ENCODE data around the gene ZNRF3. TPM values are rescaled to one million over a fixed set of nuclear protein-coding genes. Genes with fewer than 3 reads are reported as not detected.

Gene ZNRF3
- total and polyA plus RNA-seq, 2 experiments from 2014 or later, result 0.56 to 3.9 TPM

DNA sequence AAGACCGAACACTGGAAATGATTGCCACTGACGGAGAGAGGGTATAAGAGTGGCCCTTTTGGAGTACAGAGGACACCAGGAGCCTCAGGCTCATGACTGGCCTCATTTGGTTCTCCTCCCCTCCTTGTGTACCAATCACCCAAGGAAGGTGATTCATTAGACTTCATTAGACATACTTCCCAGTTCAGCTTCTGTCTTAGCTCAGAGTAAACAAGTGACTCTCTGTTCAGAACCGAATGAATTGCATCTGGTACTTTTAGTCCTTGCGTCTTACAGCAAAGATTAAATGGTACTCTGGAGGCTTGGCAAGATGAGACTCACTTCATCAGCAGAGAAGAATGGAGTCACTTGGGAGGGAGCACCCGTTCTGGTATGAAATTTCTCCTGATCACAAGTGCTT lies 75.2 kb downstream of the ZNRF3 start:
- TF ChIP-seq EZH2 (IDR thresholded peaks at IDR 0.05; ENCODE audit: insufficient read depth, poor library complexity, severe bottlenecking), result no peak
- TF ChIP-seq EZH2phosphoT487 (IDR thresholded peaks at IDR 0.05; ENCODE audit: insufficient read depth, low read depth), result no peak
- H3K4me1 ChIP-seq (ENCODE audit: insufficient read depth), result 0 out of 2 replicates have a peak, but pooled peaks cover 4% of the 10 kb centered on the region
- 55 to 56% methylated on average over 5 of the region's 5 CpGs for WGBS, 2 experiments (ENCODE audit: low coverage in 1 of 2, low lambda C conversion rate in 2 of 2, missing lambda C conversion rate in 2 of 2)
- H3K36me3 ChIP-seq (ENCODE audit: low read depth), result no peaks in the 10 kb centered on the region
- no peak overlapping the region for H3K9ac ChIP-seq
- H3K79me2 ChIP-seq (ENCODE audit: insufficient read depth), result no peaks in the 10 kb centered on the region
- in situ Hi-C loops (cut with MboI), result no loop called here
- H4K20me1 ChIP-seq (ENCODE audit: insufficient read depth), result no peaks in the 10 kb centered on the region
- 0 out of 2 replicates have a peak, but pooled peaks cover 11% of the 10 kb centered on the region for H3F3A ChIP-seq (ENCODE audit: insufficient read depth)
- no peaks in the 10 kb centered on the region for H3K9me3 ChIP-seq (ENCODE audit: low read depth)
- H3K4me3 ChIP-seq, result no peak overlapping the region
- no peak overlapping the region for H2AFZ ChIP-seq
- no peaks in the 10 kb centered on the region for H3K27me3 ChIP-seq (replicated peaks; ENCODE audit: insufficient read depth)
- H3K9me2 ChIP-seq (ENCODE audit: insufficient read depth), result no peaks in the 10 kb centered on the region
- peak; percentile 56 for DNase-seq
- H3K4me2 ChIP-seq (ENCODE audit: unreplicated experiment), result no peak overlapping the region
- no peak overlapping the region for H3K27ac ChIP-seq

DNA sequence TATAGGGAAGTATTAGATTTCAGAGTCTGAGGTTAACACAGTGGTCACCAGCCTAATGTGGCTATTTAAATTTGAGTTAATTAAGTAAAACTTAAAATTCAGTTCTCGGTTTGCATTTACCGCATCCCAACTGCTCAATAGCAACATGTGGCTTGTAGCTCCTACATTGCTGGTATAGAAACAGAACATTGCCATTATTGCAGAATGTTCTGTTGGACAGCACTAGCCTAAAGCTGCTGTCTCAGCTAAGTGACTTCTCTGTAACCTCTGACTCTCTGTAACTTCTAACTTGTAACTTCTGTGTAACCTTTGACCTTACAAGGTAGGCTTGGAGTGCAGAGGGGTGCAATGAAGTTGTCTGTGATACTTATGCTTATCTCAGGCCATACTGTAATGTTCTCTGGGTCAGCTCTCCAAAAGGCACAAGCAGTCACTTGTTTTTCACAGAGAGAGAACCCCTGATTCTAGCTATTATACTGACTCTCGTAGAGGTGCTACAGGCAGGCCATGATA lies 78.7 kb downstream of the ZNRF3 start:
- 0 out of 2 replicates have a peak, but pooled peaks cover 11% of the 10 kb centered on the region for H3F3A ChIP-seq (ENCODE audit: insufficient read depth)
- no peaks in the 10 kb centered on the region for H3K79me2 ChIP-seq (ENCODE audit: insufficient read depth)
- H3K4me3 ChIP-seq, result no peak overlapping the region
- in situ Hi-C loops (cut with MboI), result no loop called here
- no peak overlapping the region for H3K9ac ChIP-seq
- no peaks in the 10 kb centered on the region for H3K27me3 ChIP-seq (replicated peaks; ENCODE audit: insufficient read depth)
- 95 to 100% methylated on average over 3 of the region's 3 CpGs for WGBS, 2 experiments (ENCODE audit: low coverage in 1 of 2, low lambda C conversion rate in 2 of 2, missing lambda C conversion rate in 2 of 2)
- H3K4me1 ChIP-seq (ENCODE audit: insufficient read depth), result 0 out of 2 replicates have a peak, but pooled peaks cover 4% of the 10 kb centered on the region
- H3K4me2 ChIP-seq (ENCODE audit: unreplicated experiment), result no peak overlapping the region
- H3K27ac ChIP-seq, result no peak overlapping the region
- H3K9me2 ChIP-seq (ENCODE audit: insufficient read depth), result no peaks in the 10 kb centered on the region
- TF ChIP-seq EZH2 (IDR thresholded peaks at IDR 0.05; ENCODE audit: insufficient read depth, poor library complexity, severe bottlenecking) (no peak), EZH2phosphoT487 (IDR thresholded peaks at IDR 0.05; ENCODE audit: insufficient read depth, low read depth) (no peak)
- DNase-seq, result no peak
- H3K36me3 ChIP-seq (ENCODE audit: low read depth), result no peaks in the 10 kb centered on the region
- H3K9me3 ChIP-seq (ENCODE audit: low read depth), result no peaks in the 10 kb centered on the region
- H4K20me1 ChIP-seq (ENCODE audit: insufficient read depth), result no peaks in the 10 kb centered on the region
- H2AFZ ChIP-seq, result no peak overlapping the region

DNA sequence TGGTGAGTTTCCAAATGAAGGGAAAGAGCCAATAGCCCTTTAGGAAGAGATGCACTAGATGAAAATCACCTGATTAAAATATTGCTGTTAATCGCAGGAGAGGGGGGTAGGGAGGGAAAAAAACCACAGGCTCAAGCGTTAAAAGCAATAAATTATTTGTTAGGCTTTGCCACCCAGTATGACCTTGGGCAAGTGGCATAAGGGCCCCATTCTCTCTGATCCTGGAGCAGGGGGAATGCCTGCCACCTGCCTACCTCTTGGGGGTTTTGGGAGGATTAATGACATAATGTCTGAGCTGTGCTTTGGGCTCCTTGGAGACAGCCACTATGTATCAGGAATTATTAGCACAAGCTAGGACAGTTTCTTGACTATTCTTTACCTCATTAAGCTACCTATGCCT lies 80.0 kb downstream of the ZNRF3 start:
- Histone ChIP-seq H4K20me1 (ENCODE audit: insufficient read depth) (no peaks in the 10 kb centered on the region), H3K27me3 (replicated peaks; ENCODE audit: insufficient read depth) (no peaks in the 10 kb centered on the region), H3K9me2 (ENCODE audit: insufficient read depth) (no peaks in the 10 kb centered on the region), H3K79me2 (ENCODE audit: insufficient read depth) (no peaks in the 10 kb centered on the region), H3K36me3 (ENCODE audit: low read depth) (no peaks in the 10 kb centered on the region), H2AFZ (no peak overlapping the region), H3K9ac (no peak overlapping the region), H3K4me2 (ENCODE audit: unreplicated experiment) (no peak overlapping the region), H3K4me1 (ENCODE audit: insufficient read depth) (0 out of 2 replicates have a peak, but pooled peaks cover 4% of the 10 kb centered on the region), H3K9me3 (ENCODE audit: low read depth) (no peaks in the 10 kb centered on the region), H3K27ac (no peak overlapping the region), H3F3A (ENCODE audit: insufficient read depth) (0 out of 2 replicates have a peak, but pooled peaks cover 8% of the 10 kb centered on the region), H3K4me3 (no peak overlapping the region)
- WGBS, 2 experiments (ENCODE audit: low coverage in 1 of 2, low lambda C conversion rate in 2 of 2, missing lambda C conversion rate in 2 of 2), result 72 to 80% methylated on average over 2 of the region's 2 CpGs
- in situ Hi-C loops (cut with MboI), result no loop called here
- DNase-seq, result no peak
- TF ChIP-seq EZH2phosphoT487 (IDR thresholded peaks at IDR 0.05; ENCODE audit: insufficient read depth, low read depth), result no peak
- no peak for TF ChIP-seq EZH2 (IDR thresholded peaks at IDR 0.05; ENCODE audit: insufficient read depth, poor library complexity, severe bottlenecking)

DNA sequence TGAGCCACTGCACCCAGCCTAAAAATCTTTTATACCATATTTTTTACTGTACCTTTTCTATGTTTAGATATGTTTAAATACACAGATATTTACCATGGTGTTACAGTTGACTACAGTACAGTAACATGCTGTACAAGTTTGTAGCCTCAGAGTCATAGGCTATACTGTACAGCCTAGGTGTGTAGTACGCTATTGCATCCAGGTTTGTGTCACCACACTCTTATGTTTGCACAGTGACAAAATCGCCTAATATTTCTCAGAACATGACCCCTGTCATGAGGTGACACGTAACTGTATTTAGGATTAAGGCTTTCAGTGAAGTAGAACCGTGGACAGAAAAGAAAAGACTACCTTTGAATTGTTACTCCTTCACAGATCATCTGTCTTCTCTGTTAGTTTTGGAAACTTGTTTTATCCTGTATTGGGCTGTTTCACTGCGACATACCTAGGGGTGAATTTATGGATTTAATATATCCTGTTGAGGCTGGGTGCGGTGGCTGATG lies 83.8 kb downstream of the ZNRF3 start:
- no peaks in the 10 kb centered on the region for H4K20me1 ChIP-seq (ENCODE audit: insufficient read depth)
- no peaks in the 10 kb centered on the region for H3K9me2 ChIP-seq (ENCODE audit: insufficient read depth)
- in situ Hi-C loops (cut with MboI), result no loop called here
- H3K36me3 ChIP-seq (ENCODE audit: low read depth), result no peaks in the 10 kb centered on the region
- H3K27me3 ChIP-seq (replicated peaks; ENCODE audit: insufficient read depth), result no peaks in the 10 kb centered on the region
- H3K4me1 ChIP-seq (ENCODE audit: insufficient read depth), result no peaks in the 10 kb centered on the region
- H3K9ac ChIP-seq, result no peak overlapping the region
- no peaks in the 10 kb centered on the region for H3K79me2 ChIP-seq (ENCODE audit: insufficient read depth)
- DNase-seq, result no peak
- no peak overlapping the region for H2AFZ ChIP-seq
- no peak overlapping the region for H3K27ac ChIP-seq
- H3K4me3 ChIP-seq, result no peak overlapping the region
- H3K4me2 ChIP-seq (ENCODE audit: unreplicated experiment), result no peak overlapping the region
- TF ChIP-seq EZH2phosphoT487 (IDR thresholded peaks at IDR 0.05; ENCODE audit: insufficient read depth, low read depth), result no peak
- no peak for TF ChIP-seq EZH2 (IDR thresholded peaks at IDR 0.05; ENCODE audit: insufficient read depth, poor library complexity, severe bottlenecking)
- 95 to 97% methylated on average over 6 of the region's 6 CpGs for WGBS, 2 experiments (ENCODE audit: low coverage in 1 of 2, low lambda C conversion rate in 2 of 2, missing lambda C conversion rate in 2 of 2)
- no peaks in the 10 kb centered on the region for H3K9me3 ChIP-seq (ENCODE audit: low read depth)
- H3F3A ChIP-seq (ENCODE audit: insufficient read depth), result no peaks in the 10 kb centered on the region
